Stimulated activated effector memory CD8-positive, alpha-beta T cell treated with anti-CD3 and anti-CD28 coated beads, Interleukin-12 subunit alpha, Interleukin-12 subunit beta, amount 100 ng/mL, for 72 hours (primary cell): ENCODE results near the gene NFE2L1.
"Not testable (repeated sequence)": the region's sequence is repeated elsewhere in the genome, so short reads cannot be mapped to it uniquely, and the experiment has no call there.

Experiments
- ATAC-seq: fragments of 150-1000 bp; cut with Tn5 transposase; 2 replicates; pipeline ENCODE4 v1.10.0; 2021
- DNase-seq, 2 donors: peaks; one replicate each; pipeline ENCODE4 v3.0.0; 2021 to 2022; ENCODE audit warnings: low spot score in 2 of 2
- H3K27ac Mint-ChIP-seq: one replicate; pipeline ENCODE4 v1.8.0; 2022; ENCODE audit warnings: mild to moderate bottlenecking, mixed read lengths
- H3K36me3 Mint-ChIP-seq: one replicate; pipeline ENCODE4 v1.8.0; 2022; ENCODE audit warnings: mild to moderate bottlenecking, mixed read lengths
- H3K4me1 Mint-ChIP-seq: one replicate; pipeline ENCODE4 v1.8.0; 2022; ENCODE audit warnings: mixed read lengths
- H3K4me3 Mint-ChIP-seq: one replicate; pipeline ENCODE4 v1.8.0; 2022; ENCODE audit warnings: mild to moderate bottlenecking, mixed read lengths
- H3K9me3 Mint-ChIP-seq: one replicate; pipeline ENCODE4 v1.8.0; 2022; ENCODE audit warnings: mixed read lengths

NFE2L1 gene

GRCh38 chr17:48067245-48067644, 19.1 kb downstream of the NFE2L1 start:
- H3K9me3 Mint-ChIP-seq: no peaks in the 10 kb centered on the region
- no peak for DNase-seq
- peaks cover 99% of the 10 kb centered on the region for H3K36me3 Mint-ChIP-seq
- no peak for ATAC-seq
- peak overlapping the region; percentile 70 for H3K27ac Mint-ChIP-seq
- no peak overlapping the region for H3K4me3 Mint-ChIP-seq
- H3K4me1 Mint-ChIP-seq: peaks cover 5% of the 10 kb centered on the region

- H3K27ac Mint-ChIP-seq, H3K4me3 Mint-ChIP-seq, H3K4me1 Mint-ChIP-seq, DNase-seq, H3K9me3 Mint-ChIP-seq, ATAC-seq: not testable (repeated sequence)
- peaks cover 99% of the 10 kb centered on the region for H3K36me3 Mint-ChIP-seq
These were observed 19.6 kb downstream of the NFE2L1 start for GRCh38 chr17:48067808-48068207.

GRCh38 chr17:48068491-48068961, 20.4 kb downstream of the NFE2L1 start:
- ATAC-seq (peak; percentile 66), DNase-seq (no peak)
- H3K4me3 Mint-ChIP-seq: no peak overlapping the region
- H3K4me1 Mint-ChIP-seq: peaks cover 5% of the 10 kb centered on the region
- peaks cover 99% of the 10 kb centered on the region for H3K36me3 Mint-ChIP-seq
- H3K9me3 Mint-ChIP-seq: no peaks in the 10 kb centered on the region
- H3K27ac Mint-ChIP-seq: no peak overlapping the region

- DNase-seq (no peak), ATAC-seq (no peak)
- H3K9me3 Mint-ChIP-seq: no peaks in the 10 kb centered on the region
- H3K4me3 Mint-ChIP-seq: no peak overlapping the region
- H3K27ac Mint-ChIP-seq: peak overlapping the region; percentile 24
- H3K36me3 Mint-ChIP-seq: peaks cover 99% of the 10 kb centered on the region
- H3K4me1 Mint-ChIP-seq: peaks cover 5% of the 10 kb centered on the region
These were observed 22.0 kb downstream of the NFE2L1 start for GRCh38 chr17:48070195-48070594.

GRCh38 chr17:48071654-48072053, 23.5 kb downstream of the NFE2L1 start:
- Mint-ChIP-seq H3K27ac (no peak overlapping the region), H3K4me1 (peaks cover 1% of the 10 kb centered on the region), H3K9me3 (no peaks in the 10 kb centered on the region), H3K4me3 (no peak overlapping the region), H3K36me3 (peaks cover 99% of the 10 kb centered on the region)
- DNase-seq (no peak), ATAC-seq (no peak)

- H3K27ac Mint-ChIP-seq, ATAC-seq, H3K9me3 Mint-ChIP-seq, H3K4me1 Mint-ChIP-seq, H3K4me3 Mint-ChIP-seq, DNase-seq: not testable (repeated sequence)
- H3K36me3 Mint-ChIP-seq: peaks cover 93% of the 10 kb centered on the region
These were observed 24.7 kb downstream of the NFE2L1 start for GRCh38 chr17:48072811-48073210.

GRCh38 chr17:48073566-48074094, 25.5 kb downstream of the NFE2L1 start:
- not testable (repeated sequence) for ATAC-seq, H3K4me1 Mint-ChIP-seq, H3K27ac Mint-ChIP-seq, DNase-seq, H3K9me3 Mint-ChIP-seq, H3K4me3 Mint-ChIP-seq
- H3K36me3 Mint-ChIP-seq: peaks cover 85% of the 10 kb centered on the region

GRCh38 chr17:48074322-48075081, 26.3 kb downstream of the NFE2L1 start:
- H3K4me1 Mint-ChIP-seq: no peaks in the 10 kb centered on the region
- H3K27ac Mint-ChIP-seq: no peak overlapping the region
- peak; percentile 60 to 83 for DNase-seq

GRCh38 chr17:48077152-48077551, 29.0 kb downstream of the NFE2L1 start:
- not testable (repeated sequence) for DNase-seq, H3K4me3 Mint-ChIP-seq

More at GRCh38 chr17:48074322-48075081, 26.3 kb downstream of the NFE2L1 start:
- ATAC-seq: peak; percentile 82
- Mint-ChIP-seq H3K4me3 (no peak overlapping the region), H3K9me3 (no peaks in the 10 kb centered on the region), H3K36me3 (peaks cover 76% of the 10 kb centered on the region)

GRCh38 chr17:48081858-48082257, 33.7 kb downstream of the NFE2L1 start:
- no peak overlapping the region for H3K4me3 Mint-ChIP-seq
- H3K27ac Mint-ChIP-seq: no peak overlapping the region
- H3K4me1 Mint-ChIP-seq: no peaks in the 10 kb centered on the region
- peaks cover 3% of the 10 kb centered on the region for H3K36me3 Mint-ChIP-seq
- no peak for DNase-seq
- no peaks in the 10 kb centered on the region for H3K9me3 Mint-ChIP-seq
- ATAC-seq: no peak

More at GRCh38 chr17:48077152-48077551, 29.0 kb downstream of the NFE2L1 start:
- not testable (repeated sequence) for ATAC-seq, H3K27ac Mint-ChIP-seq, H3K4me1 Mint-ChIP-seq, H3K9me3 Mint-ChIP-seq
- peaks cover 50% of the 10 kb centered on the region for H3K36me3 Mint-ChIP-seq

GRCh38 chr17:48084932-48085331, 36.8 kb downstream of the NFE2L1 start:
- H3K36me3 Mint-ChIP-seq: no peaks in the 10 kb centered on the region

GRCh38 chr17:48093341-48094045, 45.3 kb downstream of the NFE2L1 start:
- peaks cover 32% of the 10 kb centered on the region for H3K36me3 Mint-ChIP-seq
- DNase-seq (no peak), ATAC-seq (no peak)
- H3K4me1 Mint-ChIP-seq: no peaks in the 10 kb centered on the region
- no peak overlapping the region for H3K4me3 Mint-ChIP-seq
- H3K9me3 Mint-ChIP-seq: no peaks in the 10 kb centered on the region
- H3K27ac Mint-ChIP-seq: no peak overlapping the region

More at GRCh38 chr17:48084932-48085331, 36.8 kb downstream of the NFE2L1 start:
- Mint-ChIP-seq H3K9me3 (no peaks in the 10 kb centered on the region), H3K27ac (no peak overlapping the region), H3K4me1 (no peaks in the 10 kb centered on the region), H3K4me3 (no peak overlapping the region)
- no peak for DNase-seq
- ATAC-seq: no peak

GRCh38 chr17:48095611-48096010, 47.5 kb downstream of the NFE2L1 start:
- no peak overlapping the region for H3K27ac Mint-ChIP-seq
- no peak for DNase-seq
- no peak overlapping the region for H3K4me3 Mint-ChIP-seq
- peaks cover 8% of the 10 kb centered on the region for H3K4me1 Mint-ChIP-seq
- H3K36me3 Mint-ChIP-seq: peaks cover 32% of the 10 kb centered on the region
- H3K9me3 Mint-ChIP-seq: no peaks in the 10 kb centered on the region
- no peak for ATAC-seq

- DNase-seq: no peak
- Mint-ChIP-seq H3K4me1 (peaks cover 37% of the 10 kb centered on the region), H3K4me3 (peak overlapping the region; percentile 99), H3K9me3 (peaks cover 3% of the 10 kb centered on the region), H3K27ac (peak overlapping the region; percentile 93), H3K36me3 (peaks cover 11% of the 10 kb centered on the region)
- ATAC-seq: no peak
These were observed 52.0 kb downstream of the NFE2L1 start for GRCh38 chr17:48100160-48100559.

- Mint-ChIP-seq H3K9me3 (peaks cover 3% of the 10 kb centered on the region), H3K4me3 (peak overlapping the region; percentile 99), H3K4me1 (peaks cover 37% of the 10 kb centered on the region), H3K27ac (peak overlapping the region; percentile 93), H3K36me3 (peaks cover 11% of the 10 kb centered on the region)
- DNase-seq (peak in 1 of 2 donors; percentile 11), ATAC-seq (no peak)
These were observed 52.4 kb downstream of the NFE2L1 start for GRCh38 chr17:48100591-48101011.
